ENCODE measurements around the gene CDA.

DNA sequence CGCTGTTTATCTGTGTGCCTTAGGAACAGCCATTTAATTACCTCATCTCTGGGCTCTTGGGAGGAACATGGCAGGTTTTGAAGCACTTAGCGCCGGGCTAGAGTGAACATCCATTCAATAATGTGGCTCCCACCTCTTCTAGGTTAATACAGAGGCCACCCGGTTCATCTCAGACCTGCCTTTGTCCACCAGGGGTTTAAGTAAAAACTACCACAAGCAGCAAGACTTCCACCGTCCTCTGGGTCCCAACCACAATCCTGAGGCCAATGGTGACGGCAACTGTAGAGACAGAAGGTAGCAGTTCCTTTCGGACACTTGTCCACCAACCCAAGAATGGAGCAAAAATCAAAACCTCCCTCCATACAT lies 73.2 kb downstream of the CDA start:
- TF ChIP-seq, protein P1, sequence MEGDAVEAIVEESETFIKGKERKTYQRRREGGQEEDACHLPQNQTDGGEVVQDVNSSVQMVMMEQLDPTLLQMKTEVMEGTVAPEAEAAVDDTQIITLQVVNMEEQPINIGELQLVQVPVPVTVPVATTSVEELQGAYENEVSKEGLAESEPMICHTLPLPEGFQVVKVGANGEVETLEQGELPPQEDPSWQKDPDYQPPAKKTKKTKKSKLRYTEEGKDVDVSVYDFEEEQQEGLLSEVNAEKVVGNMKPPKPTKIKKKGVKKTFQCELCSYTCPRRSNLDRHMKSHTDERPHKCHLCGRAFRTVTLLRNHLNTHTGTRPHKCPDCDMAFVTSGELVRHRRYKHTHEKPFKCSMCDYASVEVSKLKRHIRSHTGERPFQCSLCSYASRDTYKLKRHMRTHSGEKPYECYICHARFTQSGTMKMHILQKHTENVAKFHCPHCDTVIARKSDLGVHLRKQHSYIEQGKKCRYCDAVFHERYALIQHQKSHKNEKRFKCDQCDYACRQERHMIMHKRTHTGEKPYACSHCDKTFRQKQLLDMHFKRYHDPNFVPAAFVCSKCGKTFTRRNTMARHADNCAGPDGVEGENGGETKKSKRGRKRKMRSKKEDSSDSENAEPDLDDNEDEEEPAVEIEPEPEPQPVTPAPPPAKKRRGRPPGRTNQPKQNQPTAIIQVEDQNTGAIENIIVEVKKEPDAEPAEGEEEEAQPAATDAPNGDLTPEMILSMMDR (IDR thresholded peaks at IDR 0.05), result no peak
- no peak for TF ChIP-seq POLR2A (IDR thresholded peaks at IDR 0.05)
